Endometrial microvascular endothelial cells (primary cell): ENCODE data around the gene ALDH4A1. TPM values are rescaled to one million over a fixed set of nuclear protein-coding genes. Genes with fewer than 3 reads are reported as not detected.

ENCODE experiments used
- in situ Hi-C: cut with HindIII; loops from 2 replicates; pipeline ENCODE4 v1.10.0; 2017; ENCODE audit warnings: low sequenced_read_pairs, low pct_unique_long_range_greater_than_20kb; ENCODE audit errors: inconsistent ontology term
- total RNA-seq: library from RNA; depleted of rRNA; stranded (reverse); fragments of >200 nt; gene quantifications from one replicate; pipeline ENCODE4 v1.2.3, GENCODE V29; 2015; ENCODE audit errors: inconsistent ontology term

Gene ALDH4A1
- total RNA-seq, 1 donor from 2014 or later = 16.9 TPM

DNA sequence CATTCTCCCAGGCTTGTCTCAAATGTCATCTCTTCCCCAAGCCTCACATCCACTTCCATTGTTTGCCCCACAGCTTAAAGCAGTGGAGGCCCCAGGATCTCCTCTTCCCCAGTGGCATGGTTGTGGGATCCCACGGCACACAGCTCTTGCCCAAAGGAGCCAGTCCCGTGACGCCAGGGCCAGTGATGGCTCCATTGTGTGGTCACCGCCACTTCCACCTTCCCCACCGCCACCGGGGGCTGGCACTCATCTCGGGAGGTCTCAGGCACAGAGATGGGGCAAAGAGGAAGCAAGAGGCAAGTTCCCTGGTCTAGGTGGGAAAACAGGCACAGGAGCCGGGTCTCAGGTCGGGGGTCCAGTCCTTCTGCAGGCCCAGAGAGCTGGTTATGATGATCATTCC, 22.9 kb upstream of the ALDH4A1 start:
- in situ Hi-C loops = no loop called here

DNA sequence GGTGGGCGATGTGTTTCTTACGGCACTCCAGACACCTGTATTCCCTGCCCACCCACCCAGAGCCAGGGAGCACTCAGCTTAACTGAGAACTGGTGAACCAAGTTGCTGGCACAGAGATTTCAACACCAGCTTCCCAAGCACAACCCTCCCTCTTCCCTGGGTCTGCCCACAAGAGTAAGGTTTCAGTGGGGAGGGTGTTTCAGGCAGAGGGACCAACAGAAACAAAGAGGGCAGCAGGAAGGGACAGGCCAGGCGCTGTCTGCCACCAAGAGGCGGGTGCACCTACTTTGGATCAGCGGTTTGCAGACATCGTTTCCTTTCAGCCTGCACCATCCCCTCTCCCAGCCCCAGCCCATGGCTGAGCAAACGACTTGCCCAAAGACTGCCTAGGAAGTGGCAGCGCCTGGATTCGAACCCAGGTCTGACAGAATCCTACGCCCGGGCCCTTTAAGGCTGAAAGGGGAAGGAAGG, 21.9 kb upstream of the ALDH4A1 start:
- in situ Hi-C loops = no loop called here

DNA sequence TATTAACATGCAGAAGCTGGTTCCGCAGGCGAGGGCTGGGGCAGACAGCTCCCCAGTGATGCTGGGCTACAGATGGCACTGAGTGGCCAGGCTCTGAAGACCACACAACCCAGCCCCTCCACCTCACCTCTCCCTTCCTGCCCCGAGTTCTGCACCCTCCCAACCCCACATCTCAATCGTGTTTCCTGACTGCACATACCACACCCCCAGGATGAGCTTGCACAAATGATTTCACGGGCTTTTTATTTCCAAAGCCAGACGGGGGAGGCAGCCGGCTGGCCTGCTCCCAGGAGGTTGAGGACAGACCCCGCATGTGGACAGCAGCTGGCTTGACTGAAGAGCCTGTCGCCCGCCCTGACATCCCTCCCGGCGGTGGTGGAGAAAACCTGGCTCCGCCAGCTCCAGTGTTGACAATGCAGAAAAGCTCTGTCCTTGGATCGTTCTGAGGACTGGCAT, 21.4 kb upstream of the ALDH4A1 start:
- in situ Hi-C loops = no loop called here

DNA sequence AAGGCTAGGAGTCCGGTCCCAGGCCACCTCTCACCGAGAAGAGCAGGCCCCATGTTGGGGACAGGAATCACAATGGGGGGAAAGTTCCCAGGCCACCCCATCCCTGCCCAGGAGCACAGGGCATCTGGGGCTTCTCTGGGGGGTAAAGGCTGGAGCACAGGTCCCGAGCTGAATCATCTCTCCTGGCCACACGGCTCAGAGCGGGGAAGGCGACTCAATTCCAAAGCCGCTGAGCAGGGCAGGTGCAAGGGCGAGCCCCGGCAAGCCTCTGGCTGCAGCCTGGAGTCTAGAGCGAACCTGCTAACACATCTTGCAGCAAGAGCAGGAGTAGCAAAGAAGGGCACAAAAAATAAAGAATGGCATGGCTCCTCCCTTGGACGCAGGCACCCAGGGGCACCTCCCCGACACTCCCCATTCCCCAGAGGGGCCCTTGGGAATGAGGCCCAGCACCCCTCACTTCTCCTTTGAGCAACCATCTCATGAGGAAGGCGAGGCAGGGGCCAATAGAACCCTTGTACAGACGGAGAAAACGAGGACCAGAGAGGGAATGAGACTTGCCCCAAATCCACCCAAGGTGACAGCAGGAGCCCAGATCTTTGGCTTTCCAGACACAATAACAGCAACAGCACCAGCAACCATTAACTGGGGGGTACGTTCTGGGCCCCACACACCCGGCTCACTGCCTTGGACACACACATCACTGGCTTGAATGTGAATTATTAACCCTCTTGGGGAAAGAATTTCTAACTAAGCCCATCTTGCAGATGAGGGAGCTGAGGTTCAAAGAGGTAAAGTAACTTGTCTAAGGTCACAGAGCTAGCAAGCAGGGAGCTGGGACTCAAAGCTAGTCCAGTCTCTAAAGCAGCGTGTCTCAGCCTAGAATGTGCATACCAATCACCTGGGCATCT, 20.7 kb upstream of the ALDH4A1 start:
- in situ Hi-C loops = no loop called here

DNA sequence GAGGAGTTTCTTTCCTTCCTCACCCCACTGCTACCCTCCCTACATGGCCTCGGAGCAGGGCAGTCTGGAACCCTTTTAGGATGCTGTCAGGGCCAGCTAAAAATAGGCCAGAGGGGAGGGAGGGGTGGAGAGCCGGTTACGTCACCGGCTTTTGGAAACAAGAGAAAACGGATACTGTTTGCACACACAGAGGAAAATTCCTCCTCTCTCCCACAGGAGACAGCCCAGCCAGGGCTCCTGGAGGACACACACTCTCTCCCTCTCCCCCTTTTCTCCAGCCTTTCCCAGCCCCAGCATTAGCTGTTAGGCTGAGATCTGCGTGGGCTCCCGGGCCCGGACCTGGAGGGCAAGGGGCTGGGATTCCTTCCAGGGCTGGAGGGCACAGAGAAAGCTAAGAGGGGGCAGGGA, 20.0 kb upstream of the ALDH4A1 start:
- in situ Hi-C loops = no loop called here

DNA sequence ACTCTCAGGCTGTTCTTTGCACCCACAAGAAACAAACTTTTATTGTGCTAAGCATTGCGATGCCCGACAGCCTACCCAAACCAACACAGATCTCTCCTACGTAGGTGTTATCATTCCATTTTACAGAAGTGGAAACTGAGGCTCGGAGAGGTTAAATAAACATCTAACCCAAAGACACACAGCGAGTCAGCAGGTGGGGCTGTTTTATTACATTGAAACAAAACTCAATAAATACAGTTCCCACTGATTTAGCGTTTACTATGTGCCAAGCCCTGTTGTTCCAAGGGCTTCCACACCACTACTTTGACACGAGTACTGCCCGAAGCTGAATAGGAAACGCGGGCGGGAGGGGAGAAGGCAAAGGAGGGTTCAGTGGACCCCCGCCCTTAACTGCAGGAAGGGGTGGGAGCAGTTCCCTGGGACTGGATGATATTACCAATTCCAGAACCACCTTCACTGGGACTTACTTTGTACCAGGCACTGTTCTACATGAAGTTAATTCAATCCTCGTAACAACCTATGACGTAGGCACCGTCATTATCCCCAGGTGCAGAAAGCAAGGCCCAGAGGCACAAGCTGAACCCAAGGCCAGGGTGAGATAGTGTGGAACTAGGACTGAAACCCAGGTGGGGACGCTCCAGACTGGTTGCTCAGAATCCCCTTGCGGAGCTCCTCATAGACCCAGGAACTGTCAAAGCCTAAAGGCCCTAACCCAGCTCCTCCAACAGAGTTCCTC, 19.3 kb upstream of the ALDH4A1 start:
- in situ Hi-C loops = no loop called here

DNA sequence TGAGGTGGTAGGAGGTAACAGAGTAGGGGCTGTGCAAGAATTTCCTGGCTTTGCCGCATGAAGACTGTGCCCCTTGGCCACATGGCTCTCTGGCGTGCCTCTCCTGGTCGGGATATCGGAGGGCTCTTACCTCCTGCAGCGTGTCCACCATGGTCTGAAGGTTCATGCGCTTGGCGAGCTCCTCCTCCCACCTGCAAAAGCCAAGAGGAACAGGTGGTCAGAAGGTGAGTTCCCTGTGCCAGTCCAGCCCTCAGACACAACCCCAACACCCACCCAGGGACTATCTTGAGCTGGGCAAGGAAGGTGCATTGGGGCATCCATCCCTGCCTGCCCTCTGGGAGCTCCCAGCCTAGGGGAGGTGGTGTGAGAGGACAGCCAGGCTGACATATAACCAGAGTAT, 18.6 kb upstream of the ALDH4A1 start:
- in situ Hi-C loops = no loop called here

DNA sequence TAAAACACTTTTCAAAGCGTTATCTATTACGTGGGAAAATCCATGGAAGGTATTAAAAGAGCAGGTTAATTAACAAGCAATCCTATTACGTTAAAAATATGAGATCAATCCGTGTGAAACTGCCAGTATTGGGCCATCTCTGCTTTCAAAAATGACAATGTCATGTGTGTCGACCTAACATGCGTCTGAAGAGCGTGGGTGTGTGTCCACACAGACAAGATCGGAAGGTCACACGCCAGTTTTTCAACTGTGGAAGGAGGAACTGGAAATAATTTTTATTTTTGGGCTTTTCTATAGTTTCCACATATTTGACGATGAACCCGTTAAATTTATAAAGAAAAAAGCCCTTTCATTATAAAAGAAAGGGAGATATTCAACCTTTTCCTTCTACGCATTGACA, 17.6 kb upstream of the ALDH4A1 start:
- in situ Hi-C loops = no loop called here

DNA sequence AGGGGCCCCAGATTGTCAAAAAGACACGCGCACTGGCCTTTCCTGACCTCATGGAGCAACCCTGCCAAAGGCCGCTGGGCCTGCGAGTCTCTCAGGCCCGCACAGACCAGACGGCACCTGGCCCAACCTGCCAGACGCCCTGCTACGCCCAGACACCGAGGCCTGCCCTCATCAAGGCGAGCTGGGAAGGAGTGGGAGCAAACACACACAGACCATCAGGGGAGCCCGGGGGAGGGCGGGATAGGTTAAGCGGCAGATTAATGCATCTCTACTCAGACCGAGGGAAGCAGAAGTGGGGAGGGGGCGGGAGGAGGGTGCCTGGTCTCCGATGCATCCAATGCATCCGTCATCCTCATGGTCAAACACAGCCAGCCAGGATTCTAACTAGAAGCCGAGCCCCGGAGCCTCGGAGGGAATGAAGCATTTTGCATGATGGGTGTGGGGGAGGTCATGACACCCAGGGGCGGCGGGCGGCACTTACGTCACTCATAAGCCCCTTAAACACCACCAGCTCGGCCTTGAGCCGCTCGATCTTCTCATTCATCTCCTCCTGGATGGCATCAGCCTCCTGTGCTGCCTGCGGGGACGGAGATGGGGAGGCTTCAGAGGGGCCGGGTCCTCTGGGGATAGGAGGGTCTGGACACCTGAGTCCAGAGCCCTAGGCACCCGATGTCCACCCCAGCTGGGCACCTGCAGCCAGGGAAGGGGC, 17.0 kb upstream of the ALDH4A1 start:
- in situ Hi-C loops = no loop called here

DNA sequence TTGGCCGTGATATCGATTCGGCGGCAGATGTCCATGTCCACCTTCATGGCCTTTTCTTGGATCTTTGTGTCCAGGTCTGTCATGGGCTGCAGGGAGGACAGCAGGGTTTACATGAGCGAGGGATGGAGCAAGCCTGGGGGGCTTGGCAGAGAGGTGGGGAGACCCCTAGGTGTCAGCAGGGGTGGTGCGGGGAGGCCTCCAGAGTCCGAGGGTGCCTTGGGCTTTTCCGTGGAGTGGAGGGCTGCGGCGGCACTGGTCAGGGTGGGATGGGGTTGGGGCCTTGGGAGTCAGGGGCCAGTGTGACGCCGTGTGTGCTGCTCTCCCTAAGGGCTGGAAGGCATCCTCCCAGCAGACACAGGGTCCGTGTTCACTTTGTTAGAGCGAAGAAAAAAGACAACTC, 16.1 kb upstream of the ALDH4A1 start:
- in situ Hi-C loops = no loop called here

DNA sequence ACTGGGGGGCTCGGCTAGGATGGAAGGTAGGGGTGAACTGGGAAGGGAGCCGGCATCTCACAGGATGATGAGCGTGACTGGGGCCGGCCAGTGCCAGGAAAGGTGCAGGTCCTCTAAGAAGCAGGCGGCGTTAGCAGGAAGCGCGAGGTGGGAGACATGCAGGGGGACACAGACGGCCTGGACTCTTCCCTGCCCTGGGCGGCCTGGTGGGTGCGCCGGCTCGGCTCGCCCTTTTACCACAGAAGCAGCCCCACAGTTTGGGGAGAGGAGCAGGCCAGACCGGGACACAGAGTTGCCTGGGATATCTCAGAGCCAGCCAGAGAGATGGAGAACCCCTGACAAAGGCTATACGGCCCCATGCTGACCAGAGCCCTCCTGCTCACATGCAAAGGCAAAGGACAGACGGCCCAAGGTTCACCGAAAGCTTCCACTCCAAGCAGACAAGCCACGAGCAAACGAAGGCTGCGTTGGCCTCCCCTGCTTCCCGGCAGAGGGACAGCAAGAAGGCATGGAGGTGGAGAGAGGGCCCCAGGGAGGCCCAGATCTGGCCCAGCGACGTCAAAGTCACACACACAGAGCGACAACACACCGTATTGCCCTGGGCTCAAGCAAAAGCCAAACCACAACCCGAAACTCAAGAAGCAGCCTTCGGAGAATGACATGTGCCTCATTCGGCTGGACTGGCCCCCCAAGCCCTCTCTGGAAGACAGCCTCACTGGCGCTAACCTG, 14.9 kb upstream of the ALDH4A1 start:
- in situ Hi-C loops = no loop called here

DNA sequence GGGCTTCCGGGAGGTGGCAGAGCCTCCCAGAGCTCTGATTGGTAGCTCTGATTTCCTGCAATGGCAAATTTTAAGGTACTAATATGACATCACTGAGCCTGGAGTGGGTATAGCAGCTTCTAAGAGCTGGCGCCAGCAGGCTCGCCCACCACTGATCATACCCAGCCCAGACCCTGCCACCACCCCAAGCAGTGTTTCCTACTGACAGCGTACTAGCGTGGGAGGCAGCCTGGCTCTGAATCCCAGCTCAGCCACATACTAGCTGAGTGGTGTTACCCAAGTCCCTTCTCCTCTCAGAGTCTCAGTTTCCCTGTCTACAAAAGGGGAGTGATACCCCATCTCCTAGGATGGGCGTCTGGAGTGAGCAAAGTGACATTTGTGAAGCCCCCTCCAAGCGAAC, 13.0 kb upstream of the ALDH4A1 start:
- in situ Hi-C loops = no loop called here

DNA sequence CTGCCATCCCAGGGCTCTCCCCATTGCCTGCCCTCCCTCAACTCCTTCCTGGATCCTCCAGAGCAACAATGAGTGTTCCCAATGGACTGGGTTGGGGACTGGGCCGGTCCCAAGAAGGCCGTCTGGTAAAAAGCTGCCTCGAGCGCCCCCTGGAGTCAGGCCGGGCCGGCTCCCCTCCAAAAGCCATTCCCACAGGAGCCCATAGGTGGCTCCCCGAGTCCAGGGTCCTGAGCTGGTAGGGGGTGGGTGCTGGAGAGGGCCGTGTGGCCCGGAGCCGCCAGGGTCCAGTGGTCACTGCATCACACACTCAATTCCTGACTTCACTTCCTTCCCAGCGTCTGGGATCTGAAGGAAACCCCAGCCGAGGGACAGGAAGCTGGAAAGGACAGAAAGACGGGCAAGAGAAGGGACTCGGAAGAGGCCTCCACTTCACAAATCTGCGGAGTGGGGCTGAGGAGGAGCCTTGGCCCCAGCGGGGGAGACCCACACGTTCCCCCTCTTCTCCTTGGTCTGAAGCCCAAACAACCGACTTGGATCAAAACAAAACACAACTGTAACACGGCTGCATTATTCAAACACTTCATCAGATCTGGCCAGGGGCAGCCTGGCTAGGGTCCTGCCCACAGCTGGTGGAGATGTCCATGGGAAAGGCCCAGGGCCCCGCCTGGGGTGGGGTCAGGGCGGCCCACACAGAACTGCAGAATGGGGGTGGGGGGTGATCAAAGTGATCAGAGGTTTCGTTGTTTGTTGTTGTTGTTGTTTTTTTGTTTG, 10.9 kb upstream of the ALDH4A1 start:
- in situ Hi-C loops = no loop called here

DNA sequence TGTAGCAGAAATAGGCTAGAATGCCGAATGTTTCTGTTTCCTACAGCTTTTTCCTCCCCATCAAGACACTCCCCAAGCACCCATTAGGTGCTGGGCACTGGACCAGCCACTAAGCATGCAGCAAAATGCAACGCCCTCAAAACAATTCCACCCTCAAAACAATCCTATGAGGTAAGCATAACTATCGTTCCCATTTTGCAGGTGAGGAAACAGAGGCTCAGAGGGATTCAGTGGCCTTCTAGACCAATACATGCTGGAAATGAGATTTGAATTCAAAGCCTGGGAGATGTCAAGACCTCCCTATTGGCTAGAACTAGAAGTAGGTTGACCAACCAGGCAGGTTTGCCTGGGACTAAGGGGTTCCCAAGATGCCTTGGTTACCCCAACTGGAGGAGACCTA, 10.2 kb upstream of the ALDH4A1 start:
- in situ Hi-C loops = no loop called here

DNA sequence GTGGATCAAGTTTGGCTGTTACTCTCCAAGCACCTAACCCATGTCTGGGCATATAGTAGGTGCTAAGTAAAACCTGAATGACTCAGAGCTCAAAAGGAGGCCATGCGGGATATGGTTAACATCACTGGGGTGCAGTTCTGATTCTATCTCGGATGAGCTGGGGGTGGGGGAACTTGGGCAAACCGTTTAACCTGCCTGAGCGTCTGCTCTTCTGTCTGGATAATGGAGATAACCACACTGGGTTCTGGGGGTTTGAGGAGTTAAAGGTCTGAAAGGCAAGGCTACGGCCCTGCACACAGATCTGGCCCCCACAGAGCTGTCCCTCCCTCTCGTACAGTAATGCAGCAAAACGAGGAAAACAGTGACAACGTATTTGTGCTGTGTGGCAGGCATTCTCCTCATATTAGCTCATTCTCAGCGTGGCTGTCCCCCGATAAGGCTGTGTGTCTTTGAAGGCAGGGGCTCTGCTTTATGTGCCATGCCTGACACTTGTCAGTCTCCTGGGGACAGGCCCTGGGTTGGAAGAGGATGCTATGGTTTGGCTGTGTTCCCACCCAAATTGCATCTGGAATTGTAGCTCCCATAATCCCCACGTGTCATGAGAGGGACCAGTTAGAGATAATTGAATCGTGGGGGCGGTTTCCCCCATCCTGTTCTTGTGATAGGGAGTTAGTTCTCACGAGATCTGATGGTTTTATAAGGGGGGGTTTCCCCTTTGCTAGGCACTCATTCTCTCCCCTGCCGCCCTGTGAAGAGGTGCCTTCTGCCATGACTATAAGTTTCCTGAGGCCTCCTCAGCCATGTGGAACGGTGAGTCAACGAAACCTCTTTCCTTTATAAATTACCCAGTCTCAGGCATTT, 6.8 kb upstream of the ALDH4A1 start:
- in situ Hi-C loops = no loop called here

DNA sequence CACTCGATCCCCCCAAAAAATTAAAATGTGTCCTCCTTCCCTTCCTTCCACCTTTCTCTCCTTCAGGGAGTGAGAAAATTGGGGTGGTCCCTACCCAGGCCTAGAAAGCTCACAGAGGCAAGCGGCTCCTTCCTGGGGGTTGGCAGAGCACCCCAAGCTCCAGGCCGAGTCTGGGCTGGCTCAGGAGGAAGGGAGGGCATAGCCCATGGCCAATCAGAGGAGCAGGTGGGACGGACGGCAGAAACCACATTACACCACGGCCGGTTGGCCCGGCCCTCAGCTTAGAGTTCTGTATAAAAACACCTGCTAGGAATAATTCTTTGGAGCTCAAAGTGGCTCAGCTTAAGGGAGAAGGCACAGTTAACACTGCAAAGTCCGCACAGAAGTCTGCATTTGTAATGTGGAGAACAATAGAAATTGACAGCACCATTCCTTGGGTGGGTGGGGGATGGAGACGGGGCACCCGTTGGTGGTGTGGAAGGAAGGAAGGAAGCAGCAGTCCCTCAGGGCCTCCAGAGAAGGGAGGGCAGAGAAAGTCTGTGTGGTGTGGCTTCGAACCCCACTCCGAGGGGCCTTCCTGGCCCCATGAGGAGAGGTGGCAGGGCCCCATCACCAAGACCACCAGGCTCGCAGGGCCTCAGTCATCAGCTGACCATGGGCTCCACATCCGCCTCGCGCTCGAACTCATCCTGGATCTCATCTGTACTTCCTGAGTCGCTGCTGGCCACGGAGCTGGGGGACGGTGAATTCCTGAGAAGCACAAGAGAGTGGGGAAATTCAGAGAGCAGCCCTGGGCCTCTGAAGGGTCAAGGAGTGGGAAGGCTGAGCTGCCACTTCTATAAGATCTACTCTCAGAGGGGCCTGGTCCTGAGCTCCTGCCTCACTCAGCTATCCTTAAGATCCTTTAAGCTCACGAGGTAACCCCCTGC, 5.8 kb upstream of the ALDH4A1 start:
- in situ Hi-C loops = no loop called here
